ENCODE results near the gene NFATC3. TPM values are rescaled to one million over a fixed set of nuclear protein-coding genes. Genes with fewer than 3 reads are reported as not detected.

NFATC3 gene
- total and polyA plus RNA-seq, 2 of the 8 experiments (the other 6 are each of a cell fraction or from before 2014, with no cell fraction given): 17.6 to 34.5 TPM

DNA sequence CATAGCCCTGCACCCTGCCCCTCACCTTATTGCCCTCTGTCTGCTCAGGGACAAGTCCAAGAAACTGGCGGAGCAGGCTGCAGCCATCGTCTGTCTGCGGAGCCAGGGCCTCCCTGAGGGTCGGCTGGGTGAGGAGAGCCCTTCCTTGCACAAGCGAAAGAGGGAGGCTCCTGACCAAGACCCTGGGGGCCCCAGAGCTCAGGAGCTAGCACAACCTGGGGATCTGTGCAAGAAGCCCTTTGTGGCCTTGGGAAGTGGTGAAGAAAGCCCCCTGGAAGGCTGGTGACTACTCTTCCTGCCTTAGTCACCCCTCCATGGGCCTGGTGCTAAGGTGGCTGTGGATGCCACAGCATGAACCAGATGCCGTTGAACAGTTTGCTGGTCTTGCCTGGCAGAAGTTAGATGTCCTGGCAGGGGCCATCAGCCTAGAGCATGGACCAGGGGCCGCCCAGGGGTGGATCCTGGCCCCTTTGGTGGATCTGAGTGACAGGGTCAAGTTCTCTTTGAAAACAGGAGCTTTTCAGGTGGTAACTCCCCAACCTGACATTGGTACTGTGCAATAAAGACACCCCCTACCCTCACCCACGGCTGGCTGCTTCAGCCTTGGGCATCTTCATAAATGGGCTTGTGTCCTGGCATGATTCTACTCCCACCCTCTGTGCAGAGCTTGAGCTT is 6.3 kb upstream of the NFATC3 start:
- H3K56ac ChIP-seq (replicated peaks; ENCODE audit: insufficient read length, low read depth, low read length): no peak overlapping the region
- no peak overlapping the region for H3K9ac ChIP-seq (replicated peaks in 1 of 4; ENCODE audit: extremely low read depth in 1 of 4, low read depth in 3 of 4, low read length in 3 of 4)
- H3K27me3 ChIP-seq (replicated peaks in 1 of 4; ENCODE audit: control insufficient read depth in 3 of 4, extremely low read depth in 1 of 4, insufficient read depth in 3 of 4, low read length in 3 of 4): no peaks in the 10 kb centered on the region
- H2BK12ac ChIP-seq (ENCODE audit: low read depth, low read length): no peak overlapping the region
- peaks cover 0 to 7% (median 2%) of the 10 kb centered on the region in 4 experiments; a peak in 5 of 7 replicates for H3K4me1 ChIP-seq (replicated peaks in 1 of 4; ENCODE audit: control insufficient read depth in 3 of 4, insufficient read depth in 4 of 4, low read length in 3 of 4)
- FAIRE-seq: no peak
- no peak overlapping the region for H2BK20ac ChIP-seq (ENCODE audit: low read length)
- no peaks in the 10 kb centered on the region for H3K9me3 ChIP-seq (ENCODE audit: insufficient read depth in 2 of 2, low read depth in 1 of 2, low read length in 1 of 2)
- H2BK5ac ChIP-seq (ENCODE audit: low read depth, low read length): no peak overlapping the region
- no peak overlapping the region for H3K23ac ChIP-seq (ENCODE audit: insufficient read length)
- H4K20me1 ChIP-seq (replicated peaks in 1 of 2; ENCODE audit: control insufficient read depth in 1 of 2, insufficient read depth in 2 of 2, low read length in 2 of 2): peaks cover 0 to 3% of the 10 kb centered on the region in 2 experiments
- H2AFZ ChIP-seq (ENCODE audit: low read length): no peak overlapping the region
- H3K79me1 ChIP-seq (ENCODE audit: low read depth, low read length): no peaks in the 10 kb centered on the region
- no peak overlapping the region for H3K27ac ChIP-seq (ENCODE audit: low read depth, low read length)
- no peak overlapping the region for H2BK120ac ChIP-seq (replicated peaks; ENCODE audit: low read depth, low read length)
- peaks cover 9 to 26% (median 22%) of the 10 kb centered on the region in 4 experiments; a peak in 6 of 8 replicates for H3K36me3 ChIP-seq (ENCODE audit: control insufficient read depth in 2 of 4, insufficient read depth in 4 of 4, low read length in 3 of 4)
- H3K14ac ChIP-seq (ENCODE audit: insufficient read length): no peak overlapping the region
- no peak overlapping the region for H3K4me3 ChIP-seq (ENCODE audit: extremely low read depth in 1 of 4, insufficient read depth in 2 of 4, low read depth in 3 of 4, low read length in 4 of 4)
- no peak overlapping the region for H3K4me2 ChIP-seq (ENCODE audit: insufficient read depth in 1 of 2, low read depth in 2 of 2, low read length in 2 of 2)
- H4K8ac ChIP-seq (ENCODE audit: extremely low read depth, insufficient read depth, low read length): no peak overlapping the region
- no peak overlapping the region for H4K91ac ChIP-seq (replicated peaks; ENCODE audit: insufficient read length, low read length)
- WGBS, 2 experiments (ENCODE audit: extremely low coverage in 1 of 2, insufficient coverage in 1 of 2, insufficient read length in 1 of 2, insufficient replicate concordance in 2 of 2, low coverage in 1 of 2, low lambda C conversion rate in 2 of 2, missing lambda C conversion rate in 1 of 2): 91% methylated on average over 8 of the region's 8 CpGs; no CpG with 5 or more reads in 1 of the 2 experiments
- no peak overlapping the region for H4K5ac ChIP-seq (ENCODE audit: insufficient read length, low read depth, low read length)
- H3K79me2 ChIP-seq (ENCODE audit: control insufficient read depth in 1 of 2, insufficient read depth in 2 of 2, low read length in 2 of 2): no peaks in the 10 kb centered on the region
- H3K23me2 ChIP-seq (ENCODE audit: low read depth, low read length): 0 out of 2 replicates have a peak, but pooled peaks cover under 1% of the 10 kb centered on the region
- H3K4ac ChIP-seq (replicated peaks; ENCODE audit: insufficient read length, low read depth, low read length): no peak overlapping the region
- TF ChIP-seq CREB1 (IDR thresholded peaks at IDR 0.05): no peak
- ChIA-PET POLR2A (ENCODE audit: partially characterized antibody) (interaction anchor here (0.9 kb wide), 1 partner anchor 177 kb away, joined by 3 read pairs; no protein-coding TSS in a partner anchor), CTCF (ENCODE audit: partially characterized antibody) (interaction anchor here (0.5 to 2.3 kb wide), 4 partner anchors 8 to 721 kb away, joined by 3 to 8 read pairs (median 4); no protein-coding TSS in a partner anchor)
- no peak overlapping the region for H2AK5ac ChIP-seq (ENCODE audit: low read depth, low read length)
- H2BK15ac ChIP-seq (ENCODE audit: low read length): no peak overlapping the region
- no peak overlapping the region for H3K18ac ChIP-seq (ENCODE audit: extremely low read depth, low read length)
- peak in 1 of 2 experiments; percentile 28 for DNase-seq (ENCODE audit: low read depth in 1 of 2, low spot score in 2 of 2)

Data from H1 (cell line).